GM19397 (cell line): Measurements from ENCODE around the gene RRBP1.

Experiments used
- ATAC-seq: cut with Tn5 transposase; IDR thresholded peaks from one replicate; pipeline ENCODE4 v1.9.1; 2021; ENCODE audit warnings: mild to moderate bottlenecking, moderate library complexity; ENCODE audit not compliant: unreplicated experiment

The RRBP1 gene, protein sequence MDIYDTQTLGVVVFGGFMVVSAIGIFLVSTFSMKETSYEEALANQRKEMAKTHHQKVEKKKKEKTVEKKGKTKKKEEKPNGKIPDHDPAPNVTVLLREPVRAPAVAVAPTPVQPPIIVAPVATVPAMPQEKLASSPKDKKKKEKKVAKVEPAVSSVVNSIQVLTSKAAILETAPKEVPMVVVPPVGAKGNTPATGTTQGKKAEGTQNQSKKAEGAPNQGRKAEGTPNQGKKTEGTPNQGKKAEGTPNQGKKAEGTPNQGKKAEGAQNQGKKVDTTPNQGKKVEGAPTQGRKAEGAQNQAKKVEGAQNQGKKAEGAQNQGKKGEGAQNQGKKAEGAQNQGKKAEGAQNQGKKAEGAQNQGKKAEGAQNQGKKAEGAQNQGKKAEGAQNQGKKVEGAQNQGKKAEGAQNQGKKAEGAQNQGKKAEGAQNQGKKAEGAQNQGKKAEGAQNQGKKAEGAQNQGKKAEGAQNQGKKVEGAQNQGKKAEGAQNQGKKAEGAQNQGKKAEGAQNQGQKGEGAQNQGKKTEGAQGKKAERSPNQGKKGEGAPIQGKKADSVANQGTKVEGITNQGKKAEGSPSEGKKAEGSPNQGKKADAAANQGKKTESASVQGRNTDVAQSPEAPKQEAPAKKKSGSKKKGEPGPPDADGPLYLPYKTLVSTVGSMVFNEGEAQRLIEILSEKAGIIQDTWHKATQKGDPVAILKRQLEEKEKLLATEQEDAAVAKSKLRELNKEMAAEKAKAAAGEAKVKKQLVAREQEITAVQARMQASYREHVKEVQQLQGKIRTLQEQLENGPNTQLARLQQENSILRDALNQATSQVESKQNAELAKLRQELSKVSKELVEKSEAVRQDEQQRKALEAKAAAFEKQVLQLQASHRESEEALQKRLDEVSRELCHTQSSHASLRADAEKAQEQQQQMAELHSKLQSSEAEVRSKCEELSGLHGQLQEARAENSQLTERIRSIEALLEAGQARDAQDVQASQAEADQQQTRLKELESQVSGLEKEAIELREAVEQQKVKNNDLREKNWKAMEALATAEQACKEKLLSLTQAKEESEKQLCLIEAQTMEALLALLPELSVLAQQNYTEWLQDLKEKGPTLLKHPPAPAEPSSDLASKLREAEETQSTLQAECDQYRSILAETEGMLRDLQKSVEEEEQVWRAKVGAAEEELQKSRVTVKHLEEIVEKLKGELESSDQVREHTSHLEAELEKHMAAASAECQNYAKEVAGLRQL (N-terminal part only)

DNA sequence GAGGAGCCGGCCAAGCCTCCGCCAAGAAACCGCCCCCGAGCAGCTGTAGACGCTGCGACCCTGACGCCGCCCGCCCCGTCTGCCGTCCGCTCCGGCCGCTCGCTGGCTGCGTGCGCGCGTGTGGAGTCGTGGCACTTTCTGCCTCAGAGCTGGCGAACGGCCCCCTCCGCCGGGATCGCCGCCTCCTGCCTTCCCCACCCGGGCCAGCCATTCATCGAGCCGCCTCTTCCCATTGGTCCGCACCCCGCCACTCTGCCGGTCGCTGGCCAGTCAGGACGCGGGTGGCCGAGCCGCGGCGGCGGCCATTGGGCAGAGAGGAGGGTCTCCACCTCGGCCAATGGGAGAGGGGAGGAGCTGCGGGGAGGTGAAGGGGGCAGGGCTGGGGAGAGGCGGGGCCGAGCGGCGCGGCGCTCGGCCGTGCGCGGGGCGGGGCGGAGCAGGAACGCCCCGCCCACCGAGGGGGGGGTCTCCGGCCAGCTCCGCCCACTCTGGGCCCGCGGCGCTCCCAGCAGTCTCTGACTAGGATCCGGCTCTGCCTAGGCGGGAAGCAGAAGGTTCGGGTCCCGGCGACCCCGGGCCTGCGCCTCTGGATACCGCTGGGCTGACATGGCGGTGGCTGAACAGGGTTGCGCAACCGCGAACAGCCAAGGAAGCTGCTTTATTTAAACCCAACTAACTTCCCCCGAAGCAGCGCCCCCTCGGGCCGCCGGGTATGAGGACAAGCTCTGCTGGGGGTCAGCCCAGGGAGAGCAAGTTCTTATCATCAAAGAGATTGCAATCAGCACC is at the start of gene RRBP1:
RRBP1 (minus strand) TSS at position 140 of the 786 bp plus-strand sequence. CDS start 21,735 bp downstream, outside the sequence.
- peak; percentile 84 for ATAC-seq

DNA sequence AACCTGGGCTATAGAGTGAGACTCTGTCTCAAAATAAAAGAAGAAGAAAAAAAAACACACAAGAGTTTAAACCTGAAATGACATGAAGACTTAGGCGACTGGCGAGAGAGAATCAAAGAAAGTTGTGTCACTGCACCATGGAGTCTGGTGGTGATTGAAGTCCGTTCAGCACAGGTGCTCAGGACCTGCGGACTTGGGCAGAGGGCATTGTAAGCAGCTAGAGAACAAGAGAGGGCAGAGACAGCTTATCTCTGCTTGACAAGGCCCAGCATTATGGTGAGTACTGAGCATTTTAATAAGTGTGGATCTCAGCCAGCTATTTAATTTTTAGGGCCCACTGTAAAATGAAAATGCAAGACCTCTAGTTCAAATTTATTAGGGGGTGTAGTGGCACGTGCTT is 49.2 kb upstream of the RRBP1 start:
- no peak for ATAC-seq

DNA sequence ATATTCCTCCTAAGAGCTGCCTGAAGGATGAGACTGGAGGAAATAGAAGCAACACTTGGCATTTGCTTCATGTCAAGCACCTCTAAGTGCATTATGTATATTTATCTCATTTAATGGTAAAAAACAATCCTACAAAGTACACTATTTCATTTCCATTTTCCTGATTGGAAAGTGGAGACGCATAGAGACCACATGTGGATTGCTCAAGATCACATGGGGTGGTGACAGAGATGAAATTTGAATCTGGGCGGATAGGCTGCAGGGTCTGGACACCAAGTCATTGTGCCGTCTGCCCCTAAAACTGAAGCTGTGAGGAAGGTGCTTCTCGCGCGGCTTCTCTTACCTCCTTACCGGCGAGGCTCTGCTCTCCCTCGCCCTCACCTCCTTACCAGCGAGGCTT is 48.0 kb upstream of the RRBP1 start:
- ATAC-seq: no peak

DNA sequence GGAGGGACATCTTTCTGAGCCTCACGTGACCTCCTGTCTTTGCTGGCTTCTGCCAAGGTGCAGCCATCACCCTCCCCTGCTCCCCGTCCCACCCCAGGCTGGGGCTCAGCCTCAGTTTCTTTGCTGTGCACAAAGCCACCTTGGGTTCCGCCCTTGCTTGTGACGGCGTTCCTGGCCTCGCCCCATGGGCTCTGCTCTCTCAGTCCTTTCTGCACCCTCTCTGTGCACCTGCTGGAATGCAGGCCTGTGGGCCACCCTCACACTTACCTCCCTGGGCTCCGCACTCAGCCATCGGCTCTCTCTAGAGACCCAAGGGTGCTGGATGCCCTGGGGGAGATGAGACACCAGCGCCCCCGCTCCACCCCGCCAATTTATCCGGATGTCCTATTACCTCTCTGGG is 46.0 kb upstream of the RRBP1 start:
- ATAC-seq: no peak

DNA sequence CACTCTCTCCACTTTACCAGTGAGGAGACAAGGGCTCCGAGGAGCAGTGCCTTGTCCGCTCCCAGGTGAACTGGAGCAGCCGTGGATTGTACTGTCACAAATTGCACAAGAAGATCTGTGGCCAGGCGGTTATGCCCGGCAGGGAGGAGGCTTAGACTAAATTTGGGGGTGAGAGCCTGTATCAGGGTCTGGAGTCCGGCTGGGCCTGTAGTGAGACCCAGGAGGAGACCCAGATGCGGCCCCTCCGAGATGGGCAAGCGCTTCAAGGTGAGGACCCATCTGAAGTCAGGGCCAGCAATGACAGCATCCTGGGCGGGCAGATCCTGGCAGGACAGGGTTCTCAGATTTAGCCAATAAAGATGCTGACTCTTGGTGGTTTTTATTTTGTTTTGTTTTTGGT is 45.3 kb upstream of the RRBP1 start:
- no peak for ATAC-seq

DNA sequence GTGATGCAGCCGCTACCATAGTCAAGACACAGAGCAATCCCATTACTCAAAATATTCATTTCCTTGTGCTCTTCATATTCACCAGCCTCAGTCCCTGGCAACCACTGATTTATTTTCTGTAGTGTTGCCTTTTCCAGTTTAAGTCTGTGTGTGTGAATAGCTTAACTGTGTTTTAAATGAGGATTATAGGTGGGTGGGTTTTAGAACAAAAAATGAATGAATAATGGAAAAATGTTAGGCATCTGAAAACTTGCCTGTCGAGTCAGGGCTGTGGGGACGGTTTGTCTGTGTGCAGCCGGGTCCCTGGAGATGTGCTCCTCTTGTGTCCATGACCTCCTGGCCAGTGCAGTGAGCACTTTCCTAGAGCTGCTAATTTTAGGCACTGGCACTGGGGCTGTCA is 44.9 kb upstream of the RRBP1 start:
- ATAC-seq: no peak

DNA sequence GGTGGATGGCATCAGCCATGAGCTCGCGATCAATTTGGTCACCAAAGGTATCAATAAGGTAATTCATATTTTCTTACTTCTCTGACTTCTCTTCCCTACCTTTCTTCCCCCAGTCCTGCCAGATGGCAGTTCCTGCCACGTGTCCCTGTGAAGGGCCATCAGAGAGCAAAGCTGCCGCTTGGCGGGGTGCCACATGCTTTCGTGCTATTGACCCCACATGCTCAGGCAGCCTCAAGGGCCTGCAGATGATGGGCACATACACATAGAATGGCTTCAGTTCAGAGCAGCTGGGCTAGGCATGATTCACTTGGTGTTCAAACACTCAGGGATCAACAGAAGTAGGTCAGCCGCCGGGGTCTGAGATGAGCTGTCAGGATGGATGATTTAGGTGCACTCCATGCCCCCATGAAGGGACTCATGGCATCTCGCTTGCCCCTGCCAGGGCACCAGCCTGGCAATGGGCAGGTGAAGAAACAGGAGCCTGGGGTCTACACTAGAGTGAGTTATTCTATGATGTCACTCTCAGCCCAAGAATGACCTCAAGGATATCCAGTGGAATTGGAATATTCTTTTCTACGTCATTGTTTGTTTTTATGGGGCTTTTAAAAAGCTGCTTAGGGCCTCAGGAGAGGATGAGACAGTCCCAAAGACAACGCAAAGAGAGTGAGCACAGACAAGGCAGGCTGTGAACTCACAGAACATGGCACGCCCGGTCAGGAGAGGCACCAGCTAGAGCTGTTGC is 43.2 kb upstream of the RRBP1 start:
- ATAC-seq: no peak

DNA sequence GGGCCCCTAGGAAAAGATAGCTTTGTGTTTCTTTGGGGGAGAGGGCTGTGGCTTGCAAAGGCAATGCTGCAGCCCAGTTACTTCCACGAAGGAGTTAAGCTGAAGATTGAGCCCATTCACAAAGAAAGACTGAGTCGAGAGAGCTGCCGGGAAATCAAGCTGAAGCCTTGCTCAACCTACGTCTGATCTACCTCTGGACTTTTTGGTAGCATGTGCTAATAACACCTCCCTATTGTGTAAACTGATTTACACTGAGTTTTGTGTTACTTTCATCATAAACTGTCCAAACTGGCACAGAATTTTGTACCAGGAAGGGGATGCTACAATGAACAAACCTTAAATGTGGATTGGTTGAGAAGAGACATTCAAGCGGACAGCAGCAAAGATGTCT is 41.3 kb upstream of the RRBP1 start:
- no peak for ATAC-seq

DNA sequence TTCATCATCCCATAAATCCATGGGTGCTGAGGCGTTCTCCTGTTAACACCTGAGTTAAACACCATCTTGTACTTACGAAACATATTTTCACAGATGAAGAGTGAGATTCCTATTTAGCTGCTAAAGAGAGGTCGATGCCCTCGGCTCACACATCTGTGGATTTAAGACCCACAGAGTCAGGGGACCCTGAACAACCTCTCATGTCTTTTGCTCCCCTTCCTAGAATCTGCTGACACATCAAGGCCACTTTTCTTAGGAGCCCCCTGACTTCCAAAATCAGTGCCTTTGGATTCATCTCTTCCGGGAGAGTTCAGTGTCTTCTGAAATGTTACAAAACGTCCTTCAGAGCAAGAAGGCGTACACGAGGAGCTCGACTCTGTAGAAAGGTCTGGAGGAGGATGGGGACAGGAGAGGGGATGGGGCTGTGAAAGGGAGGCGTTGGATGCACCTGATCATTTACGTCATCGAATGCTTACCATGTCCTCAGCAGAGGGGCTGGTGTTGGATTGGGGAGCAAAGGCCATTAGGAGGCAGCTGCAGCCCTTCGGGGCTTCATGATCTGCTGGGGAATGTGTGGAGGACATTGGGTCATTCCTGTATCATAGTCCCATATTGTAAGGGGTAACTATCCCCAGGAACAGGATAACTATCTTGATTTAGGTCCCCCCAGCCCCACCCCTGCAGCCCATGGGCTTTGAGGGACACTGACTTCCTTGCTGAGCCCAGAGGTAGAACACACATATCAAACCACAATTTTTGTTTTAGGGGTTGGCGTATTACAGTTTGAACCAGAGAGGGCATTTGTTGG is 40.7 kb upstream of the RRBP1 start:
- no peak for ATAC-seq

DNA sequence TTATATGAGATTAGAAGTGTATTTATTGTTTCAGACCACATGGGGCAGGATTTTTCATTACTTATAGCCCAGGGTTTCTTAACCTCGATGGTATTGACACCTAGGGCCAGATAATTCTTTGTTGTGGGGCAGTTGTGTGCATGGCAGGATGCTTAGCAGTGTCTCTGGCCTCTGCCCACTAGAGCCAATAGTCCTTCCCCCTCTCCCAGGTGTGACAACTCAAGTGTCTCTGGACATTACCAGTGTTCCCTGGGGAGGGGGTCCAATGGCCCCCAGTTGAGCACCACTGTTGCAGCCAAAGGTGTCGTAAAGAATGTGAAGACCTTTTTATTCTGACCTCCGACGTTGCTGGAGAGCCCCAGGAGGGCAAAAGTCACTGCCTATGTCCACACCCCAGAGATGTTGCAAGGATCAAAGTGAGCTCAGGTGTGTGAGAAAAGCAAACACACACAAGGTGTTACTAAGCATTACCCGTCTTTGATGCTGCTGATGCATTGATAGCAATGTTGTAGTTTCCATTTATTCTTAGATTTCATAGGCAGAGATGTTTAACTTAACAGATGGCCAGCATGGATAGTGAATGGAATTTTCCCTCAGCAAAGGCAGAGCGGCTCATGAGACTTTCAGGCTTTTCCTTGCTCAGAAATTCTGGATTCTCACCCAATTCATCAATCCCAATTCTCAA is 39.9 kb upstream of the RRBP1 start:
- no peak for ATAC-seq

DNA sequence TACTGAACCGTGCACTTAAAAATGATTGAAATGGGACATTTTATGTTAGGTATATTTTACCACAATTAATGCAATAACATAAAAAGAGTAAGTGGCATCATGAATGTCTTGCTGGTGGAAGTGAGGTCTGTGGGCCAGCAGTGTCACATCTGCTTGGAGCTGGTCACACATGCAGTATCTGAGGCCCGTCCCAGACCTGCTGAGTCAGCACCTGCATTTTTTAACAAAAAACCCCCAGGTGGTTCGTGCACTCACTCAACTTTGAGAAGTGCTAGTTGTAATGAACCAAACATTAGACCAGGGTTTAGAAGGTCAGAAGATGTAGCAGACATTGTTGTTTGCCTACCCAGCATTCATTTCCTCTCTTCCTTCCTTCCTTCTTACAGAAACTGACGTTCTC is 38.7 kb upstream of the RRBP1 start:
- ATAC-seq: no peak

DNA sequence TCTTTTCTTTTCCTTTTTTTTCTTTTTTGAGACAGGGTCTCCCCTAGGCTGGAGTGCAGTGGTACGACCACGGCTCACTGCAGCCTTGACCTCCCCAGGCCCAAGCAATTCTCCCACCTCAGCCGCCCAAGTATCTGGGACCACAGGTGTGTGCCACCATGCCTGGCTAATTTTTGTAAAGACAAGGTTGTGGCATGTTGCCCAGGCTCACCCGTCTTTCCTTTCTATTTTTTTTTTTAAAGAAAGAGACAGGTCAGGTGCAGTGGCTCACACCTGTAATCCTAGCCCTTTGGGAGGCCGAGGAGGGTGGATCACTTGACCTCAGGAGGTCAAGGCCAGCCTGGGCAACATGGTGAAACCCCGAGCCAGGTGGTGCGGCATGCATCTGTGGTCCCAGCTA is 34.3 kb upstream of the RRBP1 start:
- ATAC-seq: no peak

DNA sequence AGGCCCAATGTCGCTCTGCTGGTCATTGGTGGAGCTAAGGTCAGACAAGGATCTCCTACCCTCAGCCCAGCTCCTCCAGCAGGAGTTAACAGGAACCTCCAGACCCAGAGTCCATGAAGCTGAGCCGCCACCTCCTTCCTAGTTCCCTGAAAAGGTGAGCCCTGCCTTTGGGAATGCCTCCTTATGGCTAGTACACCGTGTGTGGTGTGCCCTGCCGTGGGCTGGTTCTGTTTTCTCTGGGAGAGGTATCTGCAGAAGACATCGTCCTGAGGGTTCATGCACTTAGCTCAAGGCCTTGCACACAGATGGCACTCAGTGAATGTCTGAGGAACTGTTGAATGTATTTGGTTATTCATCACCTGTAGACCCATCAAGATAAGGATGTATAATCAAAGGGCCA is 33.0 kb upstream of the RRBP1 start:
- no peak for ATAC-seq

DNA sequence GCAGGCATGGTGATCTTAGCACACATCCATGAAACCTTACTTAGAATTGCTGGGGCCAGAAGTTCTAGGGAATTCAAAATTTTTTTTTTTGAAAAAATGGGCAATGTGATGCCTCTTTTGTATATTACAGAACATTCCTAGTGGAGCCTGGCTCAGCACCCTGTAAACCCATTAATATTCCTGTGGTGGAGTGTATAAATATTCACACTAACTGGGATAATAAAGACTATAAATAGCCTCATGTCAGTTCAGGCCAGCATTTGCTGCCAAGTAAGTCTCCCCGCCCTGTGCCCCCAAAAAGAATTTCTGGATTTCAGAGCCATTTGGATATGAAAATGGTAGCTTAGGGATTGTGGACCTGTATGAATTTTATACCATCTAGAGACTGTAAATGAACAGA is 32.6 kb upstream of the RRBP1 start:
- ATAC-seq: no peak

DNA sequence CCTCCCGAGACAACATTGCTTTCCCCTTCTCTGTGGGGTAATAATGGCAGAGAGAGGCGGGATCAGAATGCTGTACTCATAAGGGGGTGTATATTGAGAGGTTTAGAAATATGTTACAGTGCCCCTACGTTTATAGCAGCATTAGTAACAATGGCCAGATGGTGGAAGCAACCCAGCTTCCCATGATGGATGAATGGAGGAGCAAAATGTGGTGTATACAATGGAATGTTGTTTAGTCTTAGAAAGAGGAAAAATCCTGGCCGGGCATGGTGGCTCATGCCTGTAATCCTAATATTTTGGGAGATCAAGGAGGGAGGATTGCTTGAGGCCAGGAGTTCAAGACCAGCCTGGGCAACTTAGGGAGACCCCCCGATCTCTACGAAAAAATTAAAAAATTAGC is 30.7 kb upstream of the RRBP1 start:
- ATAC-seq: no peak

DNA sequence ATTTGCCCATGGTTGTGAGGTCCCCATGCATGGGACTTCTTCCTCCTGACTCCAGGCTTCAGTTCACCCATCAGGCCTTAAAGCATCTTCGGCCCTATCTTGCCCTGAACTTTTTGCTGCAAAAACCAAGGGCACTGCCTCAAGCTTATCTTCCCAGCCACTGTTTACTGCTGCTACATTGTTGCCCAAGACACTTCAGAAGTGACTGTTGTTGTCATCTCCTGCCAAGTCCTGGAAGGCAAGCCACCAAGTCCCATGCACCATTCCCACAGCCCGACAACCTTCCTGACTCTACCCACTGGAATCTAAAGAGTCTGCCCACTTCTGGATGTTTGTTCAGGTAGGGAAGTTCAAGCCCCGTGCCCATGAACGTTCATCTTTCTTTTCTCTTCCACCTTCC is 30.2 kb upstream of the RRBP1 start:
- no peak for ATAC-seq

DNA sequence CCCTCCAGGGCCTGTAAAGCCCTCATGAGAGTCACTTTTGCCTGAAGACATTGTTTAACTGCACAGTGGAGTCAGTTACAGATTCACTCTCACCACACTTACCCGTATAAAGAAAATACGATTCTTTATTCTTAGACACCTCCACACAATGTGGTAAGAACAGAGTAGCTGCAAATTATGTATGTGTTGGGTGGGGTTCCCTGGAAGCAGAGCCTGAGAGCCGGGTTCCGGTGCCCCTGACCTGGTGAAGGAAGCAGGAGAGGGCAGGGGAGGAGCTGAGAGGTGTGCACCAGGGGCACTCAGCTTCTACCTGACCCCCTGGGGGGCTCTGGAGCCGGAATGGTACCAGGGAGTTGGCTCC is 29.2 kb upstream of the RRBP1 start:
- ATAC-seq: no peak

DNA sequence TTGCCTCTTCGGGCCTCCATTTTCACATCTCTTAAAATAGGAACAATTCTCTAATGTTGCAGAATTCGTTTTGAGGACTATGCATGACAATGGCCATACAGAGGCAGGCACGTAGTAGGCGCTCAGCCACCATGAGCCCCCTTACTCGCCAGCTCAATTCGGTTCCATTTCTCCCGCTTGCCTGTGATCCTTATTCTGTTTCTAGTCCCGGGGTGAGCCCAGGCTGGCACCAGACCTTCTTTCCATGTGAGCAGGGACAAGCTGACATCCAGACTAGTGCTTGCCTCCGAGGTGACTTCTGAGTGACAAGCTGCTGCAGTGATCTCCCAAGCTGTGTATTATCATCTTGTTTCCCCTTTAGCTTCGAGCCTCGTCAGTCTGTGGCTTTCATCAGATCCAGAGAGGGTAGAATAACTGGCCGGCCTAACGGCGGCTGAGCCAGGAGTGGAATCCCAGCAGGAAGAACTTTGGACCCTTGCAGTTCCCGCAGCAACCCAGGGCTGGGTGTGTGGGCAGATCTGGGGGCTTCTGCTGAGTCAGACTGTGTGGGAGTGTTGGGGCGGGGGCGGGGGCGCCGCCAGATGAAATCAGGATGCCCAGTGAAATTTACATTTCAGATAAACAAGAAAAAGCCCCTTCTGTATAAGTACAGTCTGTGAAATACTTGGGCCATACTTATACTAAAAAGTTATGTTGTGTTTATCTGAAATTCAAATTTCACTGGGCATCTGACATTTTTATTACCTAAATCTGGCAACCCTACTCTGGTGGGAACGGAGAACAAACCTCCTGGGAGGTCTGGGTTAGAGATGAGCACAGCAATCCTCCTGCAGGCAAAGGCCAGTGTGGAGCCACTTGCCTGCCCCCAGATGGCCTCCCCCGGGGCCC is 28.6 kb upstream of the RRBP1 start:
- no peak for ATAC-seq
